Calu3 (cell line): ENCODE data around the gene ARPC4. TPM values are rescaled to one million over a fixed set of nuclear protein-coding genes. Genes with fewer than 3 reads are reported as not detected.
A peak's percentile ranks its signal among the peaks of the same experiment; 100 is the strongest.

Source experiments
- BruUV-seq: library from RNA; stranded (reverse); fragments of 400-500 nt; replicated peaks from 2 replicates; lab custom pipeline; 2021; lab: Mats Ljungman, UMichigan
- CTCF ChIA-PET: fragments of 300-600 bp; sonication (Branson Sonifier 250); formaldehyde crosslinking; loops from one replicate; lab custom pipeline; 2022; ENCODE audit warnings: antibody characterized with exemption; lab: Charles Lee
- DNase-seq: peaks from one replicate; pipeline ENCODE4 v3.0.0; 2022
- H3K27ac Mint-ChIP-seq: one replicate; pipeline ENCODE4 v1.8.0; 2022; ENCODE audit warnings: mixed read lengths; ENCODE audit not compliant: unreplicated experiment
- H3K27me3 Mint-ChIP-seq: one replicate; pipeline ENCODE4 v1.8.0; 2022; ENCODE audit warnings: mixed read lengths; ENCODE audit not compliant: unreplicated experiment
- H3K36me3 Mint-ChIP-seq: one replicate; pipeline ENCODE4 v1.8.0; 2022; ENCODE audit warnings: mild to moderate bottlenecking, moderate library complexity, mixed read lengths; ENCODE audit not compliant: insufficient read depth, unreplicated experiment
- H3K4me1 Mint-ChIP-seq: one replicate; pipeline ENCODE4 v1.8.0; 2022; ENCODE audit warnings: mild to moderate bottlenecking, low read depth, mixed read lengths; ENCODE audit not compliant: unreplicated experiment
- H3K4me3 Mint-ChIP-seq: one replicate; pipeline ENCODE4 v1.8.0; 2022; ENCODE audit warnings: mild to moderate bottlenecking, low read depth, moderate library complexity, mixed read lengths; ENCODE audit not compliant: unreplicated experiment
- H3K9me3 Mint-ChIP-seq: one replicate; pipeline ENCODE4 v1.8.0; 2022; ENCODE audit warnings: low read depth, mixed read lengths; ENCODE audit not compliant: unreplicated experiment
- intact Hi-C: fragments of 100-400 bp; cut with micrococcal nuclease; formaldehyde crosslinking; loops from one replicate; pipeline ENCODE4 v1.10.0; 2022; ENCODE audit not compliant: unreplicated experiment
- total RNA-seq: library from RNA; stranded (reverse); gene quantifications from 2 replicates; pipeline ENCODE4 v1.2.3, GENCODE V29; 2022
- TF ChIP-seq, protein P1 (sequence below): fragments of 200-600 bp; IDR thresholded peaks from one replicate; pipeline ENCODE4 v1.8.0; 2022; ENCODE audit warnings: antibody characterized with exemption; ENCODE audit not compliant: unreplicated experiment

Gene ARPC4
- total RNA-seq, 1 experiment from 2014 or later = 141 TPM

DNA sequence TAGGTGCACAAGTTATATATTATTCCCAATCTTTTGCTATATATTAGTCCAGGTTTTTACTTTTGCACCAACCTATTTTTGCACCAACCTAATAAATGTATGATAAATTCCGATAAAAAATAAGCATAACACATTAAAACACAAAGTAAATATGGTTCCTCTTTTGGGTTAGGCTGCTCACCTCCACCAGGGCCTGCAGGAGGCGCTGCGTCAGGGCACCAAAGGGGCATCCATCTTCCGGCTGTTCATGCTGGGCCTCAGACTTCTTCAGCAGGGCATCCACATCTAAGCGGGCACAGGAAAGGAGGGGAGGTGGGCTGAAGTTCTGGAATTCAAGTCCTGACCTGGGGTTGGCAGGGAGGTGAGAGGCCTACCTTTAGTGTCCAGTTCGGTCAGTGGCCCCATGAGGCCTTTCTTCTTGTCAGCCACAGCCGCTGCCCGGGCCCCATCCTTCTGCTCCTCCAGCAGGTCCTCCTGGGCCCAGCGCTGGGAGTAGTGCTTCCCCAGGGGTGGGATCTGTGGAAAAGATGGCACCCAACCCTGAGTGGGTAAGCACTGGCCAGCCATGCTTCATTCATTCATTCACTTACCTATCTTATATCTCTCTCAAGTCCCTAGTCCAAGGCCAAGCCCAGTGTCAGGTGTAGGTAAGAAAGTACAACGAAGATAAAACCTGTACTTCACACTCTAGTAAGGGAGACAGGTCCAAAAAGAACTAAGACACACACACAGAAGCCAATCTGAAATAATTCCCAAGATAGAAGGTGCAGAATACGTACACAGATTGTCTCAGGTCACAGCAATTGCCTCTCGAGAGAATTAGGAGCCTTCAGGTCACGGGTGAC is 5.8 kb upstream of the ARPC4 start:
- H3K27ac Mint-ChIP-seq = peak overlapping the region; percentile 16
- no peak for DNase-seq
- TF ChIP-seq, protein P1, sequence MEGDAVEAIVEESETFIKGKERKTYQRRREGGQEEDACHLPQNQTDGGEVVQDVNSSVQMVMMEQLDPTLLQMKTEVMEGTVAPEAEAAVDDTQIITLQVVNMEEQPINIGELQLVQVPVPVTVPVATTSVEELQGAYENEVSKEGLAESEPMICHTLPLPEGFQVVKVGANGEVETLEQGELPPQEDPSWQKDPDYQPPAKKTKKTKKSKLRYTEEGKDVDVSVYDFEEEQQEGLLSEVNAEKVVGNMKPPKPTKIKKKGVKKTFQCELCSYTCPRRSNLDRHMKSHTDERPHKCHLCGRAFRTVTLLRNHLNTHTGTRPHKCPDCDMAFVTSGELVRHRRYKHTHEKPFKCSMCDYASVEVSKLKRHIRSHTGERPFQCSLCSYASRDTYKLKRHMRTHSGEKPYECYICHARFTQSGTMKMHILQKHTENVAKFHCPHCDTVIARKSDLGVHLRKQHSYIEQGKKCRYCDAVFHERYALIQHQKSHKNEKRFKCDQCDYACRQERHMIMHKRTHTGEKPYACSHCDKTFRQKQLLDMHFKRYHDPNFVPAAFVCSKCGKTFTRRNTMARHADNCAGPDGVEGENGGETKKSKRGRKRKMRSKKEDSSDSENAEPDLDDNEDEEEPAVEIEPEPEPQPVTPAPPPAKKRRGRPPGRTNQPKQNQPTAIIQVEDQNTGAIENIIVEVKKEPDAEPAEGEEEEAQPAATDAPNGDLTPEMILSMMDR = peak; percentile 35
- CTCF ChIA-PET = no interaction called here
- no peaks in the 10 kb centered on the region for H3K9me3 Mint-ChIP-seq
- no peak overlapping the region for H3K4me3 Mint-ChIP-seq
- H3K4me1 Mint-ChIP-seq = peaks cover 7% of the 10 kb centered on the region
- H3K27me3 Mint-ChIP-seq = no peaks in the 10 kb centered on the region
- no TSS peak for BruUV-seq
- H3K36me3 Mint-ChIP-seq = peaks cover 47% of the 10 kb centered on the region
- intact Hi-C loops = no loop called here

DNA sequence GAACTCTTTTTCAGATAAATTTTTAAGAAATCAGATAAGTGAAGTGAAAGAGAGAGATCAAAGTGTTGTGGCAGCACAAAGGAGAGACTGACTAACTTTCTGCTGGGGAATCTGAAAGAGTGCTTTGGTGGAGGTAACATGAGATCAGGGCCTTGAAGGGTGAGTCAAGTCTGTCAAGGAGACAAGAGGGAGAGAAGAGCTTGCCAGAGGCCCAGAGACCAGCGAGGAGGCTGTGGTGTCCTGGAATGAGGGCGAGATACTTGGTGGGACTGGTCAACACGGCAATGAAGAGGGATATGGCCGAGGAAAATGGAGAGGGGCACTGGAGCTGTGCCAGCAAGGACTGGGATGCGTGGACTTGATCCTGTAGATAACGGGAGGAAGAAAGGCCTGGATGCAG is 5.2 kb upstream of the ARPC4 start:
- TF ChIP-seq, protein P1 = no peak
- Mint-ChIP-seq H3K4me3 (no peak overlapping the region), H3K36me3 (peaks cover 47% of the 10 kb centered on the region), H3K27me3 (no peaks in the 10 kb centered on the region), H3K27ac (peak overlapping the region; percentile 16), H3K4me1 (peaks cover 8% of the 10 kb centered on the region), H3K9me3 (no peaks in the 10 kb centered on the region)
- intact Hi-C loops = no loop called here
- DNase-seq = no peak
- CTCF ChIA-PET = no interaction called here
- BruUV-seq = no TSS peak

DNA sequence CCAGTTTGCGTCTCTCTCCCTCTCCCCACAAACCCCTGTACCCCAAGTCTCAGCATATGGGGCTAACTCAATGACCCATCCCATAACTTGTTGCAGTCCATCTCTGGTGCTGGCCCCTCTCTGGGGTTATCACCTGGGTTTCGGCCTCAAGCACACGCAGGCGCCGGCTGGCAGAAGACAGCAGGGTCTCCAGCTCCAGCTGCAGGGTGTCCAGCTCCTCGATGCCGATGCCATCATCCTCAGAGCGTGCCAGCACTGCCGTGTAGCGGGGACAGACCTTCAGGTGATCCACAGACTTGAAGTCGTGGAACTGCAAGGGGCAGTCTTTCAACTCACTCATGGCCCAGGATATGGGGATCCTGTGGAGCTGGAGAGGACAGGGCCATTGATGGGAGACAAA is 1.8 kb upstream of the ARPC4 start:
- intact Hi-C loops = loop anchor here (5.0 kb wide), 1 partner anchor 74 kb away; no protein-coding TSS in a partner anchor
- no peaks in the 10 kb centered on the region for H3K27me3 Mint-ChIP-seq
- no peak overlapping the region for H3K4me3 Mint-ChIP-seq
- no TSS peak for BruUV-seq
- no peak overlapping the region for H3K27ac Mint-ChIP-seq
- H3K36me3 Mint-ChIP-seq = peaks cover 68% of the 10 kb centered on the region
- TF ChIP-seq, protein P1 = no peak
- no peaks in the 10 kb centered on the region for H3K9me3 Mint-ChIP-seq
- H3K4me1 Mint-ChIP-seq = peaks cover 27% of the 10 kb centered on the region
- DNase-seq = no peak
- CTCF ChIA-PET = no interaction called here

DNA sequence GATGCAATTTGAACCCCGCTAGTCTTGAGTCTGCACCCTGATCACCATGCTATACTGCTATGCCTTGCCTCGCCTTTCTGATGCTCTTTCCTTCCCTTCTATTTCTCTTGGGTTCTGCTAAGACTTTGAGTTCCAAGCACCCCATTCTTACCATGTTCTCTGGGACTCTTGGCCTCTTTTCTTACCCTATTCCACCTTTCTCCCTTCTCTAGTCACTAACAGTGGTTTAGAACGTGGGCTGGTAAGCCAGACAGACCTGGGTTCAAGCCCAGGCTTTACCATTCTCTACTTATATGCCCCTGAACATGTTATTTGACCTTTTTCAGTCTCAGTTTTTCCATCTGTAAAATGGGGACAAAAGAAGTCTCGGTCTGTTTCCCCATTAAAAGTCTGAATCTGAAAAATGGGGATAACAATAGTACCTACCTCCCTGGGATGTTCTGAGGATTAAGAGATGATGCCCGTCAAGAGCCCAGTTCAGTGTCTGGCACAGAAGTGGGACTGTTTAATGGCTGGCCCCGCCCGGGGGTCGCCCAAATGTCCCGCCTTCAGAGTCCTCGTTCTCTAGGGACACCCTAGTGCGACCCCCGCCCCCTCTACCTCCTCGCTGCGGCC is 985 bp upstream of the ARPC4 start:
- no peak for DNase-seq
- no peaks in the 10 kb centered on the region for H3K9me3 Mint-ChIP-seq

More for the DNA sequence above, 985 bp upstream of the ARPC4 start:
- BruUV-seq = TSS peak; percentile 77
- TF ChIP-seq, protein P1 = no peak
- no peaks in the 10 kb centered on the region for H3K27me3 Mint-ChIP-seq
- H3K4me3 Mint-ChIP-seq = peak overlapping the region; percentile 89
- intact Hi-C loops = loop anchor here (5.0 kb wide), 1 partner anchor 75 kb away; no protein-coding TSS in a partner anchor
- peaks cover 27% of the 10 kb centered on the region for H3K4me1 Mint-ChIP-seq
- peak overlapping the region; percentile 100 for H3K27ac Mint-ChIP-seq
- CTCF ChIA-PET = interaction anchor here (0.7 kb wide), 1 partner anchor 42 kb away, joined by 4 read pairs; the partner anchor contains the start of gene OGG1
- H3K36me3 Mint-ChIP-seq = peaks cover 72% of the 10 kb centered on the region
